RPMI8226 (cell line): Measurements from ENCODE around the gene OVCH1.
"Not testable (repeated sequence)": the region's sequence is repeated elsewhere in the genome, so short reads cannot be mapped to it uniquely, and the experiment has no call there.

ENCODE experiments used
- DNase-seq: peaks from one replicate; pipeline ENCODE4 v3.0.0-alpha.2; 2015

OVCH1 gene

DNA sequence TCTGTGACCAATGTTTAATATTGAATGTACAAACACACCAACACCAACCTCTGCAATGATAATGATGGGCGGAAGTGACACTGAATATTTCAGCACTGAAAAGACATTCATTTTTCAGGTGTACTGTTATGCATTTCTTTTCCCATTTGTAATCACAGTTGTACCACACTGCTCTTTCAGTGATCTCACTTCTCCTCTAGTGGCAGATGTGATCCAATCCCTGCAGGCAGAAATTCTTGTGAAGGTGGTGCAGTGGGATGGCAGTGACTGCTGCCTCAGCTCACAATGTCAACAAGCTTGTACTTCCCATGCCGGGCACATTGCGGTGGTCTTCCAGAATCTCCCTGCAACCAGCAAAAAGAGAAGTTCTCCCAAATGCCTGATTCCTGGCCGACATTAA lies 93.5 kb downstream of the OVCH1 start:
- no peak for DNase-seq

DNA sequence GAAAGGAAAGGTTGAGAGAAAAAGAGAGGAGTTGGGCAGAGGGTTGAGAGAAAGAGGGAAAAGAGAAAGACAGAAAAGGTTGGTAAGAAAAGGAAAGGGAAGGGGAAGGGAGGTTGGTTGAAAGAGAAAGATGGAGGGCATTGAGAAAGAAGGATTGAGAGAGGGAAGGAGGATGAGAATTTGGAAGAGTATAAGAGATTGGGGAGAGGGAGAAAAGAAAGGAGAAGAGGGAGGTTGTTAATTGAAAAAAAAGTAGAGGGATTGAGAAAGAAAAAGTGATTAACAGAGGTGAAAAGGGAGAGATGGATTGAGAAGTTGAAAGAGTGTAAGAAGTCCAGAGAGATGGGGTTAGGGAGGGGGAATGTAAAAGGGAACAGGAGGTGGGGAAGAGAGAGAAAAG lies 95.0 kb downstream of the OVCH1 start:
- no peak for DNase-seq

DNA sequence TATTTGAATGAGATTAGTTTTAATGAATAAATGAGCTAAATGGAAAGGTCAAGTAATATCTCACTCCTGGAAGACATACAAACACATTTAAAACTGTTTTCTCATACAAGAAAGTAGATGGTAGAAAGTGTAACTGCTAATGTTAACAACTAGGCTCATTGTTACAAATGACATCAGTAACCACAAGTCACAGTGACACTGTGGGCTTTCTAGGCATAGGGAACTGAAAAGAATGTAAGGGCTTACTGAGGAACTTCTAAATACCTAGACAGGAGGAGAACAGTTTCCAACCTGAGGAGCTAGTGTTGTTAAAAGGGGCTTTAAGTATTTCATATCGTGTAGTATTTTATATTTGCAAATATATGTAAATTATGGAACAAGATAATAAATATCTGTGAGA lies 99.0 kb downstream of the OVCH1 start:
- DNase-seq, result no peak

DNA sequence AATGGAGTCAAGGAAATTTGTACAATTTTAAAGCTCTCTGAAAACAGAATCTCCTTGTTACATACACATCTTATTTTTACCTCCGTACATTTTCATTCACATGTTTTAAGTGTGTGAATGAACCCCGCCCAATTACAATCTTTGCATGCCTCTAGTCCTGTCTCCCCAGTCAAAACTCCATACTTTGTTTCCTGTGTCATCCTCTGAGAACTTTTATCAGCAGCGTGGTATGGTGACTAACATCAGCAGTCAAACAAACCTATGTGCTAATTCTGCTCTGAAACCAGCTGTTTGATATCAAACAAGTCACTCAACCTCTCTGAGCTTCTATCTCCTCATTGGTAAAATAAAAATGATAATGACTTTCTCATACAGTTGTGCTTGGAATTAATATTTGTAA lies 100.7 kb downstream of the OVCH1 start:
- no peak for DNase-seq

DNA sequence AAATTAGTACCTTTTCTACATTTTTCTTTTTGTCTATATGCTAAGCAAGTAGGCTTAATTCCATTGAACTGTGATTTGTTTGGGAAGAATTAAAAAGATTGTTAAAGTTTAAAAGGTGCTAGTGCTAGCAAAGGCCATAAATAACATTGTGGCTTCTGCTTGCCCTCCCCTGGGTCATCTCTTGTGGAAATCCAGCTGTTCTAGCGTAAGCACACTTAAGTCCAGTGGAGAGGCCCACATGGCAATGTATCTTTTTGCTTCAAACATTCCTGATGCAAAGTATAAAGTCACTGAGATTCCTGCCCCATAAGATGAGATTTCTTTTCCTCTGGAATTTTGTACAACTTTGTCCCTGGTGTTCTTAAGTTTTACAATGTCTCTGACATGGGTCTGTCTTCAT lies 102.1 kb downstream of the OVCH1 start:
- DNase-seq, result no peak

DNA sequence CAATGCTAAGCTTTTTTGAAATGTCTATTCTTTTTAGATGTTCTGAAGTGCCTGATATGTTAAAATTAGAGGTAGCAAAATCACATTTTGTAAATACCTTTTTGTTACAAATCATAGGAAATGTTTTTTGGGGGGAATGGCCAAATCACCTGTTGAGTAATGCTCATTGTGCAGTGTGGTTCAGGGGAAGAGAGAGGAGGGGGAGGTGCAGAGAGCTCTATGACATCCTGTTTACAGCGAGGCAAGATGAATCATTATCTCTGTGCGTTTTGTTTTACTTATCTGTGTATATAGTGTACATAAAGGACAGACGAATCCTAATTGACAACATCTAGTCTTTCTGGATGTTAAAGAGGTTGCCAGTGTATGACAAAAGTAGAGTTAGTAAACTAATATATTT lies 107.1 kb downstream of the OVCH1 start:
- DNase-seq, result not testable (repeated sequence)

DNA sequence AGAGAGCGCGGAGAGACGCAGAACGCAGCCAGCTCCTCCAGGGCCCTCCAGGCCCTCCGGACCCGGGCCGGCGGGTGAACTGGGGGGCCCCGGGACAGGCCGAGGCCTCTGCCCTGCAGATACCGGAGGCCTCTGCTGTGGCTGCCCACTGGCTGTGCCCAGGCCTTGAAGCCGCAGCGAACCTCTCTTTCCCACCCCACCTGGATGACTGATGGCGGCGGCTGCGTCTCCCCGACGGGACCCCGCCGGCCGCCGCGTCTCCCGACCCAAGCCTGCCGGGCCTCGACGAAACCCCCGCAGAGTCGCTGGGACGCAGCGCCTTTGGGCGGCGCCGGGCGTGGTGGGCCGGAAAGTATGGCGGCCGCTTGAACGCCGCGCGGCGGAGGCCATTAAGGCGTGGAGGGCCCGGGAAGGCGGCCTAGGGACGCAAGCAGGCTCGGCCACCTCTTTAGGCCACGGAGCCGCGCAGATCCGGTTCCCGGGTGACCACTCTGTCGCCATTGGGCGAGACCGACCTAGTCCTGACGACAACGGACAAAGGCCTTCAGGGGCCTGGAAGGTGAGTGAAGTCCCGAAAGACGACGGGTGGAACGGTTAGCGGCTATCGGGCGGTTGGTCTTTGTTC lies 108.1 kb downstream of the OVCH1 start:
- no peak for DNase-seq

DNA sequence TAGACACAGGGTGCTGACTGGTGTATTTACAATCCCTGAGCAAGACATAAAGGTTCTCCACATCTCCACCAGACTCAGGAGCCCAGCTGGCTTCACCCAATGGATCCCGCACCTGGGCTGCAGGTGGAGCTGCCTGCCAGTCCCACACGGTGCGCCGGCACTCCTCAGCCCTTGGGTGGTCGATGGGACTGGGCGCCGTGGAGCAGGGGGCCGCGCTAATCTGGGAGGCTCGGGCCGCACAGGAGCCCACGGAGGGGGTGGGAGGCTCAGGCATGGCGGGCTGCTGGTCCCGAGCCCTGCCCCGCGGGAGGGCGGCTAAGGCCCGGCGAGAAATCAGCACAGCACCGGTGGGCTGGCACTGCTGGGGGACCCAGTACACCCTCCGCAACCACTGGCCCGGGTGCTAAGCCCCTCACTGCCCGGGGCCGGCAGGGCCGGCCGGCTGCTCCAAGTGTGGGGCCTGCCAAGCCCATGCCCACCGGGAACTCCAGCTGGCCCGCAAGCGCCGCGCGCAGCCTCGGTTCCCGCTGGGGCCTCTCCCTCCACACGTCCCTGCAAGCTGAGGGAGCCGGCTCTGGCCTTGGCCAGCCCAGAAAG lies 111.3 kb downstream of the OVCH1 start:
- not testable (repeated sequence) for DNase-seq

DNA sequence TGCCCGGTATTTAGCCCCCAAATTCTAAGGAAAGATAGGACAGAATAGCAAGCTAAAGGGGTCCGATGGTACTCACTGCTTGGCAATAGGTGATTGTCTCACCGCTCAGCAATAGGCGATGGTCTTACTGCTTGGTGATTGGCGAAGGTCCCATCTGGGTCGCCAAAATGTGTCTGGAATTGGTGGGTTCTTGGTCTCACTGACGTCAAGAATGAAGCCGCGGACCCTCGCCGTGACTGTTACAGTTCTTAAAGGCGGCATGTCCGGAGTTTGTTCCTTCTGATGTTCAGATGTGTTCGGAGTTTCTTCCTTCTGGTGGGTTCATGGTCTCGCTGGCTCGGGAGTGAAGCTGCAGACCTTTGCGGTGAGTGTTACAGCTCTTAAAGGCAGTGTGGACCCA lies 112.3 kb downstream of the OVCH1 start:
- DNase-seq, result not testable (repeated sequence)

DNA sequence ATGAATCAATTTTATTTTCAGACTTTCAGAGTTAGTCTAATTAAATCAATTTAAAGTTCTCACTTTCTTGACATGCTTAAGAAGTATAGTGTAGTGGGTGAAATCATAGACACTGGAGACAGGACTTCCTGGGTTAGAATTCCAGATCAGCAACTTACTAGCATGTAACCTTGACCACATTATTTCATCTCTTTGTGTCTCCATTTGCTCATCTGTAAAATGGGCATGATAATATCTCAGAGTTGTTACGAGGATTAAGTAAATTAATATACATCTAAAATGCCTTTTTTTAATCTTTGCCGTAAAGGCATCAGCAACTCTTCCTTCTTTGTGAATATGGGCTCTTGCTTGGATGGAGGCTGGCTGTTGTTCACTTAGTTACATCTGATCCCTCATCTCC lies 115.2 kb downstream of the OVCH1 start:
- DNase-seq, result no peak

DNA sequence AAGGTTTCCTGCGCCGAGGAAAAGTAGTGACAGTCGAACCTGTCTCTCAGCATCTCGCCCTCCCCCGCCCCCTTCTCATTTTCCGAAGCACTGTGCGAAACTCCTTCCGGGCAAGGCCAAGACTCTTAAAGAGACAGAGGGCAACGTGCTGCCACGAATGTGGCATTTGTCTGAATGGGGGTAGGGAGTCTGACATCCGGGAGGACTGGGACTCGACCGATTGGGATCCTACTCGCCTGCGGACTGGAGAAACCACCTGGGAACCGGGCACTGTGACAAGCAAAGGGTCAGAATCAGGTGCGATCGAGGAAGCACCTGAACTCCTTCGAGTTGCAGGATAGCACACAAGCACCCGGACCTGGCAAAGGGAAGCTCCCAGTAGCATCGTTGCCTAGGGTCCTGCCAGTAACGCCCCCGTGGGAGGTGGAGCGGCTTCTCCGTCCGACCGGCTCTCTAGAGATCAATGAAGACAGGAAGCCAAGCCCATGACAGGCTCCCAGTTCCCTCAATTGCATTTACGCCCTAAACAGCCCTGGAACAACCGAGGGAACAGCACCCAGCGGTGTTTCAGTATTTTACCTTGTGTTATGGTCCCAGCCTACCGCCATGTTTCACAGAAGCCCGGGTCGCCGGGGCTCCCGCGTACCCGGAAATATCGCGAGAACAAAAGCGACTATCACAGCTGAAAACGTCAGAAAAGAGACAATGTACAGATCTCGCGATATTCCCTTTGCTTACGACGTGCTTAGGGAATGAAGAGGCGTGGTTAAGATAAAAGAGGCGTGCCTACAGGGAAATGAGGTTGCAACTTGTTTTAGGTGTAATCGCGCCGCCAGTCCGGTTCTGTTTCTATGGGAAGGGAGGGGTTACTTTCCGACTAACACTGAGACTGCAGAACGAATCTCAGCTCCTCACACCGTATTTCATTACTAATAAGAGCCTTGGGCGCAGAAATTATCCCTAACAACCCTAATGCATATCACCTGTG lies 116.7 kb downstream of the OVCH1 start, which contains the start of gene ERGIC2:
ERGIC2 (minus strand) TSS at position 637 of the 988 bp plus-strand sequence. CDS start 9,539 bp downstream, outside the sequence.
- peak; percentile 98 for DNase-seq
